Caco-2 (cell line): ENCODE data around the gene PKP2. TPM values are rescaled to one million over a fixed set of nuclear protein-coding genes. Genes with fewer than 3 reads are reported as not detected.
"Not testable (repeated sequence)": the region's sequence is repeated elsewhere in the genome, so short reads cannot be mapped to it uniquely, and the experiment has no call there.

Source experiments
- BruUV-seq: library from RNA; stranded (reverse); fragments of 400-500 nt; replicated peaks from 2 replicates; lab custom pipeline; 2021; lab: Mats Ljungman, UMichigan
- CTCF ChIA-PET: fragments of 300-600 bp; sonication (Branson Sonifier 250); formaldehyde crosslinking; loops from one replicate; lab custom pipeline; 2022; ENCODE audit warnings: antibody characterized with exemption; lab: Charles Lee
- POLR2A ChIA-PET: fragments of 300-600 bp; sonication (Branson Sonifier 250); formaldehyde crosslinking; loops from one replicate; lab custom pipeline; 2022; ENCODE audit warnings: antibody characterized with exemption; lab: Charles Lee
- DNase-seq, 2 experiments: peaks; one replicate each; pipeline versions ENCODE4 v3.0.0 to v3.0.0-alpha.2; 2020 to 2022
- H3K27me3 ChIP-seq: replicated peaks from 2 replicates; pipeline ENCODE4 v1.6.0; 2011; ENCODE audit warnings: low read length; ENCODE audit not compliant: control insufficient read depth, insufficient read depth
- H3K36me3 ChIP-seq: 2 replicates; pipeline ENCODE4 v1.5.1; 2011; ENCODE audit warnings: low read length; ENCODE audit not compliant: control insufficient read depth, insufficient read depth
- H3K4me1 ChIP-seq: fragments of 250-450 bp; sonication (Bioruptor Pico); 2 replicates; pipeline ENCODE4 v1.5.1; 2020; ENCODE audit warnings: mild to moderate bottlenecking
- H3K4me3 ChIP-seq: 2 replicates; pipeline ENCODE4 v1.5.1; 2011; ENCODE audit warnings: low read depth, mild to moderate bottlenecking, control low read depth, low read length
- H3K9me3 ChIP-seq: fragments of 250-450 bp; sonication (Bioruptor Pico); 2 replicates; pipeline ENCODE4 v1.5.1; 2020; ENCODE audit warnings: mild to moderate bottlenecking, moderate library complexity
- H3K27ac Mint-ChIP-seq: one replicate; pipeline ENCODE4 v1.8.0; 2022; ENCODE audit warnings: mixed read lengths; ENCODE audit not compliant: unreplicated experiment
- H3K27me3 Mint-ChIP-seq: one replicate; pipeline ENCODE4 v1.8.0; 2022; ENCODE audit warnings: mixed read lengths; ENCODE audit not compliant: insufficient read depth, unreplicated experiment
- H3K36me3 Mint-ChIP-seq: one replicate; pipeline ENCODE4 v1.8.0; 2022; ENCODE audit warnings: mild to moderate bottlenecking, mixed read lengths; ENCODE audit not compliant: insufficient read depth, unreplicated experiment
- H3K4me1 Mint-ChIP-seq: one replicate; pipeline ENCODE4 v1.8.0; 2022; ENCODE audit warnings: low read depth, mixed read lengths; ENCODE audit not compliant: unreplicated experiment
- H3K4me3 Mint-ChIP-seq: one replicate; pipeline ENCODE4 v1.8.0; 2022; ENCODE audit warnings: mild to moderate bottlenecking, moderate library complexity, mixed read lengths; ENCODE audit not compliant: unreplicated experiment
- H3K9me3 Mint-ChIP-seq: one replicate; pipeline ENCODE4 v1.8.0; 2022; ENCODE audit warnings: mixed read lengths; ENCODE audit not compliant: unreplicated experiment
- intact Hi-C: fragments of 100-400 bp; cut with micrococcal nuclease; formaldehyde crosslinking; loops from one replicate; pipeline ENCODE4 v1.10.0; 2022; ENCODE audit not compliant: unreplicated experiment
- total RNA-seq: library from RNA; stranded (reverse); gene quantifications from 2 replicates; pipeline ENCODE4 v1.2.3, GENCODE V29; 2022
- TF ChIP-seq, protein P1 (sequence below), 2 experiments: fragments of 200-600 bp in 1 of 2; IDR thresholded peaks; 1 replicate in 1 of 2; 2 replicates in 1 of 2; pipeline versions ENCODE4 v1.5.1 to v1.8.0; 2011 to 2022; ENCODE audit warnings: antibody characterized with exemption in 1 of 2, control low read depth in 1 of 2, inconsistent platforms in 1 of 2, low read depth in 1 of 2, low read length in 1 of 2, mild to moderate bottlenecking in 1 of 2, moderate library complexity in 1 of 2; ENCODE audit not compliant: insufficient read depth in 1 of 2, severe bottlenecking in 1 of 2, unreplicated experiment in 1 of 2

Gene PKP2
- total RNA-seq, 1 experiment from 2014 or later = 249 TPM

GRCh38 chr12:32893458-32893857, 3.1 kb downstream of the PKP2 start:
- ChIA-PET POLR2A (interaction anchor here (0.6 to 2.1 kb wide), 5 partner anchors 9 to 1101 kb away, joined by 5 to 18 read pairs (median 10); partner anchors contain the start of genes DNM1L and YARS2), CTCF (interaction anchor here (0.6 to 1.1 kb wide), 5 partner anchors 11 to 1153 kb away, joined by 3 to 6 read pairs (median 3); partner anchors contain the start of gene YARS2)
- peak overlapping the region; percentile 80 for H3K27ac Mint-ChIP-seq
- peak overlapping the region; percentile 91 for H3K4me3 Mint-ChIP-seq
- no peak overlapping the region for H3K4me3 ChIP-seq
- DNase-seq = peak; percentile 68 to 84
- no peaks in the 10 kb centered on the region for H3K36me3 ChIP-seq
- peaks cover 88% of the 10 kb centered on the region for H3K36me3 Mint-ChIP-seq
- intact Hi-C loops = loop anchor here (1.0 to 5.0 kb wide), 8 partner anchors 8 to 1521 kb away; partner anchors contain the start of gene DNM1L
- peaks cover 55% of the 10 kb centered on the region for H3K4me1 ChIP-seq
- no peaks in the 10 kb centered on the region for H3K27me3 Mint-ChIP-seq
- peaks cover 40% of the 10 kb centered on the region for H3K4me1 Mint-ChIP-seq
- no peaks in the 10 kb centered on the region for H3K27me3 ChIP-seq
- no peaks in the 10 kb centered on the region for H3K9me3 ChIP-seq
- TF ChIP-seq, protein P1, sequence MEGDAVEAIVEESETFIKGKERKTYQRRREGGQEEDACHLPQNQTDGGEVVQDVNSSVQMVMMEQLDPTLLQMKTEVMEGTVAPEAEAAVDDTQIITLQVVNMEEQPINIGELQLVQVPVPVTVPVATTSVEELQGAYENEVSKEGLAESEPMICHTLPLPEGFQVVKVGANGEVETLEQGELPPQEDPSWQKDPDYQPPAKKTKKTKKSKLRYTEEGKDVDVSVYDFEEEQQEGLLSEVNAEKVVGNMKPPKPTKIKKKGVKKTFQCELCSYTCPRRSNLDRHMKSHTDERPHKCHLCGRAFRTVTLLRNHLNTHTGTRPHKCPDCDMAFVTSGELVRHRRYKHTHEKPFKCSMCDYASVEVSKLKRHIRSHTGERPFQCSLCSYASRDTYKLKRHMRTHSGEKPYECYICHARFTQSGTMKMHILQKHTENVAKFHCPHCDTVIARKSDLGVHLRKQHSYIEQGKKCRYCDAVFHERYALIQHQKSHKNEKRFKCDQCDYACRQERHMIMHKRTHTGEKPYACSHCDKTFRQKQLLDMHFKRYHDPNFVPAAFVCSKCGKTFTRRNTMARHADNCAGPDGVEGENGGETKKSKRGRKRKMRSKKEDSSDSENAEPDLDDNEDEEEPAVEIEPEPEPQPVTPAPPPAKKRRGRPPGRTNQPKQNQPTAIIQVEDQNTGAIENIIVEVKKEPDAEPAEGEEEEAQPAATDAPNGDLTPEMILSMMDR (IDR thresholded peaks at IDR 0.05; ENCODE audit: insufficient read depth in 1 of 2, low read depth in 1 of 2, low read length in 1 of 2, severe bottlenecking in 1 of 2, unreplicated experiment in 1 of 2) = no peak
- H3K9me3 Mint-ChIP-seq = no peaks in the 10 kb centered on the region
- BruUV-seq = no TSS peak

DNA sequence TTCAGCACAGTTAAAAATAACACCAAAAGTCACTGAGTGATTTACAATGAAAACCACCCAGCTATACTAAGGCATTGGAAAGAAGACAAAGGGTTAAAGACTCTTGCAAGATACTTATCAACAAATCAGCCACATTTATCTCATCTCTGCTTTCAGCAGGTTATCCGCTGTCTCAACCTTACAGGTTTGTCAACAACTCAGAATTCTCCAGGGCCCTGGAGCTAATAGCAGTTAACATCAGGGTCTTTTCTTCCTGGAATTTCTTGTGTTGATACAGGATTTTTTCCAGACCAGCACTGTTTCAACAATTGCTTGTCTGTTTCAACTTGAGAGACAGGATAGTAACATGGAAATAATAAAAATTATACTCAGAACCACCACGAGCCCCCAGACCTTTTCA, 3.5 kb downstream of the PKP2 start:
- TF ChIP-seq, protein P1 (IDR thresholded peaks at IDR 0.05; ENCODE audit: insufficient read depth in 1 of 2, low read depth in 1 of 2, low read length in 1 of 2, severe bottlenecking in 1 of 2, unreplicated experiment in 1 of 2) = no peak
- no peaks in the 10 kb centered on the region for H3K9me3 Mint-ChIP-seq
- H3K36me3 ChIP-seq = no peaks in the 10 kb centered on the region
- DNase-seq = peak; percentile 81 to 82
- peak overlapping the region; percentile 80 for H3K27ac Mint-ChIP-seq
- no peaks in the 10 kb centered on the region for H3K27me3 ChIP-seq
- intact Hi-C loops = loop anchor here (1.0 to 5.0 kb wide), 8 partner anchors 8 to 1521 kb away; partner anchors contain the start of gene DNM1L
- no peak overlapping the region for H3K4me3 ChIP-seq
- H3K4me3 Mint-ChIP-seq = peak overlapping the region; percentile 91
- ChIA-PET CTCF (interaction anchor here (0.6 to 1.1 kb wide), 6 partner anchors 11 to 1153 kb away, joined by 3 to 6 read pairs (median 3); partner anchors contain the start of gene YARS2), POLR2A (interaction anchor here (0.6 to 2.1 kb wide), 8 partner anchors 9 to 1101 kb away, joined by 3 to 18 read pairs (median 6); partner anchors contain the start of genes DNM1L and YARS2)
- no peaks in the 10 kb centered on the region for H3K27me3 Mint-ChIP-seq
- H3K4me1 ChIP-seq = peaks cover 51% of the 10 kb centered on the region
- BruUV-seq = no TSS peak
- peaks cover 91% of the 10 kb centered on the region for H3K36me3 Mint-ChIP-seq
- H3K9me3 ChIP-seq = no peaks in the 10 kb centered on the region
- peaks cover 36% of the 10 kb centered on the region for H3K4me1 Mint-ChIP-seq

DNA sequence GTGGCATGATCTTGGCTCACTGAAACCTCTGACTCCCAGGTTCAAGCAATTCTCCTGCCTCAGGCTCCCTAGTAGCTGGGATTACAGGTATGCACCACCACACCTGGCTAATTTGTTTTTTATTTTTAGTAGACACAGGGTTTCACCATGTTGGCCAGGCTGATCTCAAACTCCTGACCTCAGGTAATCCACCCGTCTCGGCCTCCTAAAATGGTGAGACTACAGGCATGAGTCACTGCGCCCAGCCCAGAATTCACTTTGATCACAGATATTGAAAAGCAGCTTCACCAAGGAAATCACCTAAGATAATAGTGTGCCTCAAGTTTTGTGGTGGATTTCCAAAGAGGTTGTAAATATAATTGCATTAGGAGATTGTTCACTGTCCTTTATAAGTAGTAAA, 4.2 kb downstream of the PKP2 start:
- not testable (repeated sequence) for BruUV-seq, H3K4me3 ChIP-seq, H3K9me3 Mint-ChIP-seq, H3K27me3 Mint-ChIP-seq, H3K27me3 ChIP-seq, H3K36me3 ChIP-seq, H3K9me3 ChIP-seq
- Mint-ChIP-seq H3K27ac (peak overlapping the region; percentile 80), H3K36me3 (peaks cover 92% of the 10 kb centered on the region), H3K4me1 (peaks cover 31% of the 10 kb centered on the region), H3K4me3 (peak overlapping the region; percentile 91)
- ChIA-PET CTCF (interaction anchor here (0.7 to 1.1 kb wide), 2 partner anchors 10 to 136 kb away, joined by 3 read pairs; partner anchors contain the start of gene YARS2), POLR2A (interaction anchor here (0.6 to 2.1 kb wide), 4 partner anchors 10 to 137 kb away, joined by 3 to 11 read pairs (median 3); partner anchors contain the start of gene YARS2)
- intact Hi-C loops = loop anchor here (2.0 to 5.0 kb wide), 5 partner anchors 14 to 1520 kb away; partner anchors contain the start of gene DNM1L
- DNase-seq = peak; percentile 50 to 73
- peaks cover 46% of the 10 kb centered on the region for H3K4me1 ChIP-seq
